Activated T-cell treated with anti-CD3 and anti-CD28 coated beads for 48 hours (primary cell): Measurements from ENCODE around the gene TMEM41A.
"Not testable (repeated sequence)": the region's sequence is repeated elsewhere in the genome, so short reads cannot be mapped to it uniquely, and the experiment has no call there.

ENCODE experiments used
- DNase-seq: peaks from one replicate; pipeline ENCODE4 v3.0.0-alpha.2; 2020; ENCODE audit warnings: low read depth

TMEM41A gene

GRCh38 chr3:185488465-185488864 is 10.4 kb downstream of the TMEM41A start:
- no peak for DNase-seq

DNA sequence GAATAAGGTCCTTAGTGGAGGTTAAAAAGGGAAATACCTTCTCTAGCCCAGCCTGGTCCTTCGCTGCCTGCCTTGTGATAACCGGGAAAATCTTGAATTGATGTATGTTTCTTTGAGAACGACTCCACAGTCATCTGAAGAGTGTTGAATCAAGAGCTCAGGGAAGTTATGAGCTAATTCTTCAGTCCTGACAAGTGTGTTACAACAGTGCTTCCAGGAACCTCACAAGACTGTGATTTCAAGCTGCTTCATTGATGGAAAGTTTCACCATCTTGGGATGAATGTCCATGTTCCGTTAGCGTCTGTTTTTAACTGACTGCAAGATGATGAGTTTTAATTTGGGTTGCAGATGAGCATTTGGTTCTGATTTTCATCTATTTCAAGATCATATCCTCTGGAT is 12.4 kb downstream of the TMEM41A start:
- no peak for DNase-seq

GRCh38 chr3:185484296-185484695 is 14.5 kb downstream of the TMEM41A start:
- DNase-seq, result no peak

DNA sequence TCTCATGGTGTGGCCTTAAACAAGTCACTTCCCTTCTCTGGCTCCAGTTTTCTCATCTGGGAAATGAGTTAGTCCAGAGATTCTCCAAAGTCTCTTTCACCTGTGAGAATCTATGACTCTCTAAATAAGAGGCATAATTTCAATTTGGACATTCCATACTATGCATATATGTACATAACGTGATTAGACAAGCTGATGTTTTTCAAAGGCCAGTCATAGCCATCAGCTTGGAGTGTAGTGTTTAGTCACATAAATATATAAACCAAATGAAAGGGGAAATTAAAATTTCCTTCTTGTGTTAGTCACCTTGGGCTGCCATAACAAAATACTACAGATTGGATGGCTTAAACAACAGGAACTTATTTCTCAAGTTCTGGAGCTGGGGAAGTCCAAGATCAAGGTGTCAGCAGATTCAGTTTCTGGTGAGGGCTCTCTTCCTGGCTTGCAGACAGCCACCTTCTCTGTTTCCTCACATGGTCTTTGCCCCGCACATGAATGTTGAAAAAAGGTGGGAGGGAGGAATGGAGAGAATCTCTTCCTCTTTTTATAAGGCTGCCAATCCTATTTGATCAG is 19.4 kb downstream of the TMEM41A start:
- no peak for DNase-seq

DNA sequence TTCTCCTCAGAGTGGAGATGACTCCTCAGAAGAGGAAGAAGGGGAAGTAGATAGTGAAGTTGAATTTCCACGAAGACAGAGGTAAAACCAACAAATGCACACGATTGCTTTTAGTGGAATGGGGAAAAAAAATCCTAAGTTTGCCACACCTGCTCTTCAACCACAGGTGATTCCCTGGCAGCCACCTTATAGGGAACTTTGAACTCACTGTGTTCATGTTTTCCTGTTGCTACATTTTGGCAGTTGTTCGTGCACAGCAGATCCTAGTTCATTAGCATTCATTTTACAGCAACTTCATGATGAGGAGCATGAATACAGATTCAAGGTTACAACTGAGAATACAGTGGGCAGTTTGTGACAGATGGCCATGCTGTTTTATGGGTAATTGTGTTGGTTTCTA is 21.5 kb downstream of the TMEM41A start:
- DNase-seq, result no peak

GRCh38 chr3:185474922-185475321 is 23.9 kb downstream of the TMEM41A start:
- not testable (repeated sequence) for DNase-seq

GRCh38 chr3:185473290-185473815 is 25.5 kb downstream of the TMEM41A start:
- DNase-seq, result no peak

- DNase-seq, result no peak
Measured at GRCh38 chr3:185470323-185470722, 28.5 kb downstream of the TMEM41A start.

- DNase-seq, result no peak
Measured at GRCh38 chr3:185469542-185469941, 29.3 kb downstream of the TMEM41A start.

GRCh38 chr3:185466123-185466522 is 32.7 kb downstream of the TMEM41A start:
- not testable (repeated sequence) for DNase-seq

GRCh38 chr3:185465471-185465870 is 33.4 kb downstream of the TMEM41A start:
- no peak for DNase-seq

GRCh38 chr3:185460719-185461350 is 38.0 kb downstream of the TMEM41A start:
- no peak for DNase-seq

DNA sequence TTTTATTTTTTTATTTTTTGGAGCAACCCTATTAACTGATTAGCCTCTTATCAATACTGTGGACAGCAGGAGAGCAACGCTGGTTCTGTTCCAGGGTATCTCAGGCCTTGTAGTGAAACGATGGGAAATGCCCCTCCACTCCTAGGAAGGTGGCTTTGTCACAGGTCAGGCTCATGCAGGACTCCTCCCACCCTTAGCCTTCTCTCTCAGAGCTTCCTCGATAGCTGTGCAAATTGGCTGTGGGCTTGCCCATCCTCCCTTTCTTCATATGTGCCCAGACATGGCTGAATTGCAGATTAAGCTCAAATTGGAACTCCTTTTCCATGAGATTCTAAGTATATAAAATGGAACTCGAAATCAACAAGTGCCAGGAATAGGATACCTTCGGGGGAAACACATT is 38.5 kb downstream of the TMEM41A start:
- DNase-seq, result no peak

DNA sequence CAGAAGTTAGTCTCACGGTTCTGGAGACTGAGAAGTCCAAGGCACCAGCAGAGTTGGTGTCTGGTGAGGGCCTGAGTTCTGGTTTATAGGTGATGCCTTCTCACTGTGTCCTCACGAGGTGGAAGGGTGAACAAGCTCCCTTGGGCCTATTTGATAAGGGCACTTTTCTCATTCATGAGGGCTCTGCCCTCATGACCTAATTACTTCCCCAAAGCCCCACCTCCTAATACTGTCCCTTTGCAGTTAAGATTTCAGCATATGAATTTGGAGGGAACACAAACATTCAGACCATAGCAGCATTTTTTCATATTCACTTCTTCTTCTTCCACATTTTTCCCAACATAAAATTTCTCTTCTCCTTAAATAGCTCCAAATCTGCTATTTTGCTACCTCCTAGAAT is 41.5 kb downstream of the TMEM41A start:
- no peak for DNase-seq

GRCh38 chr3:185451432-185451831 is 47.4 kb downstream of the TMEM41A start:
- DNase-seq, result not testable (repeated sequence)

GRCh38 chr3:185448107-185448506 is 50.7 kb downstream of the TMEM41A start:
- no peak for DNase-seq

GRCh38 chr3:185444329-185444728 is 54.5 kb downstream of the TMEM41A start:
- no peak for DNase-seq

DNA sequence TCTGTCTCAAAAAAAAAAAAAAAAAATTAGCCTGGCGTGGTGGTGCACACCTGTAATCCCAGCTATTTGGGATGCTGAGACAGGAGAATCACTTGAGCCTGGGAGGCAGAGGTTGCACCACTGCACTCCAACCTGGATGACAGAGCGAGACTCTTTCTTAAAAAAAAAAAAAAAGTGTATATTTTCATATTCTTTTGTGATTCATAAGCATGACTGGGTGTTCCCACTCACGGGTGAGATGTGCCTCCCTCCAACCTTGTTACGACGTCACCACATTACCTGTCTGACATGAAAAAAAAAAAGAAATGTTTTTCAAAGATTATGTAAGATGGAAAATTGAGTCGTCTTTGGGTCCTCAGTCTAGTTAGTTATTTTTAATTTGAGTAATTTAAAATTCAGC is 56.8 kb downstream of the TMEM41A start:
- no peak for DNase-seq

DNA sequence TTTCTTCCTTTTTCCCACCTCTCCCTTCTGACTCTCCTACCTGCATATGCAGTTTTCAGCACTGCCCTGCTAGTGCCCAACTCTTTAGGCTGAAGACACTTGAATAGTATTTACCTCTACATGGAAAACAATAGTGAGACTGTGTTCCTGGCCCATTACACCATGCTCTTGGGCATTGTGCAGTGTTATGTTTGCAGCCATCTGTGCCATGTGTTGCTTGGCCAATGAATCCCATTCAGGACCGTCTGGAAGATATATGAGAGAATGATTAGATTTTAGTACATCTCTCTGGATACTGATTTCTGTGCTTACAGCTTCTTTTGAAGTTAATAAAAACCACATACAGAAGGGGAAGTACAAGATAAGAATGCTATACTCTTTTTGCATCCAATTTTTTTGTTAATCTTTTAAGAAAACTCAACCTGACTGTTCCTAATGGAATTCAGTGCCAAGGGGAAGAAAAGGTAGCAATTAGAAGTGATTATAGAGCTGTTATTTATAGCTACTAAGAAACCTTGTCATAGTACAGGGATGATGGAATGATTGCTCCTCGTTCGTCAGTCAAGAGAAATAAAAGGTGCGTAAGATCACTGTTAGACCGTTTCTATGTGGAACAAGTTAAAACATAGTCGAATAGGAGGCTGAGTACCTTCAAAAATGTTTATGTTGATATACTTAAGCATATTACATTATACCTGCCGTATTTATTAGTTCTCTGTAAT is 58.9 kb downstream of the TMEM41A start:
- no peak for DNase-seq
